ENCODE data around the gene CTNND2. TPM values are rescaled to one million over a fixed set of nuclear protein-coding genes. Genes with fewer than 3 reads are reported as not detected.
"Not testable (repeated sequence)": the region's sequence is repeated elsewhere in the genome, so short reads cannot be mapped to it uniquely, and the experiment has no call there.

The CTNND2 gene
- total RNA-seq, 1 donor from 2014 or later = 0.29 TPM

GRCh38 chr5:11012295-11012694 is 892.0 kb downstream of the CTNND2 start:
- H3K36me3 ChIP-seq (ENCODE audit: control insufficient read depth, insufficient read depth, low read length) = no peaks in the 10 kb centered on the region
- no peak for DNase-seq (ENCODE audit: low read depth)
- H3K4me3 ChIP-seq (ENCODE audit: low read depth, low read length) = no peak overlapping the region
- peaks cover 3% of the 10 kb centered on the region for H3K27me3 ChIP-seq (ENCODE audit: control insufficient read depth, insufficient read depth, low read length)
- no peak for TF ChIP-seq CTCF (IDR thresholded peaks at IDR 0.05; ENCODE audit: insufficient read depth, low read length, poor library complexity, severe bottlenecking)

- no peak overlapping the region for H3K4me3 ChIP-seq (ENCODE audit: low read depth, low read length)
- H3K36me3 ChIP-seq (ENCODE audit: control insufficient read depth, insufficient read depth, low read length) = no peaks in the 10 kb centered on the region
- no peak for TF ChIP-seq CTCF (IDR thresholded peaks at IDR 0.05; ENCODE audit: insufficient read depth, low read length, poor library complexity, severe bottlenecking)
- no peak for DNase-seq (ENCODE audit: low read depth)
- H3K27me3 ChIP-seq (ENCODE audit: control insufficient read depth, insufficient read depth, low read length) = peaks cover 3% of the 10 kb centered on the region
Observed at GRCh38 chr5:11010429-11011210, 893.6 kb downstream of the CTNND2 start.

GRCh38 chr5:11009576-11009975 is 894.7 kb downstream of the CTNND2 start:
- Histone ChIP-seq H3K27me3 (ENCODE audit: control insufficient read depth, insufficient read depth, low read length) (peaks cover 3% of the 10 kb centered on the region), H3K4me3 (ENCODE audit: low read depth, low read length) (no peak overlapping the region), H3K36me3 (ENCODE audit: control insufficient read depth, insufficient read depth, low read length) (no peaks in the 10 kb centered on the region)
- TF ChIP-seq CTCF (IDR thresholded peaks at IDR 0.05; ENCODE audit: insufficient read depth, low read length, poor library complexity, severe bottlenecking) = no peak
- no peak for DNase-seq (ENCODE audit: low read depth)

- H3K36me3 ChIP-seq (ENCODE audit: control insufficient read depth, insufficient read depth, low read length) = no peaks in the 10 kb centered on the region
- TF ChIP-seq CTCF (IDR thresholded peaks at IDR 0.05; ENCODE audit: insufficient read depth, low read length, poor library complexity, severe bottlenecking) = no peak
- H3K4me3 ChIP-seq (ENCODE audit: low read depth, low read length) = no peak overlapping the region
- H3K27me3 ChIP-seq (ENCODE audit: control insufficient read depth, insufficient read depth, low read length) = no peaks in the 10 kb centered on the region
- DNase-seq (ENCODE audit: low read depth) = no peak
Observed at GRCh38 chr5:11007269-11007870, 896.9 kb downstream of the CTNND2 start.

- DNase-seq (ENCODE audit: low read depth); H3K36me3 ChIP-seq (ENCODE audit: control insufficient read depth, insufficient read depth, low read length); H3K27me3 ChIP-seq (ENCODE audit: control insufficient read depth, insufficient read depth, low read length); H3K4me3 ChIP-seq (ENCODE audit: low read depth, low read length): not testable (repeated sequence)
Observed at GRCh38 chr5:11004523-11004922, 899.7 kb downstream of the CTNND2 start.

GRCh38 chr5:11000515-11001353 is 903.5 kb downstream of the CTNND2 start:
- Histone ChIP-seq H3K36me3 (ENCODE audit: control insufficient read depth, insufficient read depth, low read length) (no peaks in the 10 kb centered on the region), H3K27me3 (ENCODE audit: control insufficient read depth, insufficient read depth, low read length) (no peaks in the 10 kb centered on the region), H3K4me3 (ENCODE audit: low read depth, low read length) (no peak overlapping the region)
- DNase-seq (ENCODE audit: low read depth) = no peak
- TF ChIP-seq CTCF (IDR thresholded peaks at IDR 0.05; ENCODE audit: insufficient read depth, low read length, poor library complexity, severe bottlenecking) = no peak
